H9 (cell line): ENCODE data around the gene SKAP1. TPM values are rescaled to one million over a fixed set of nuclear protein-coding genes. Genes with fewer than 3 reads are reported as not detected.

Experiments used
- DNase-seq: peaks from one replicate; pipeline ENCODE4 v3.0.0-alpha.2; 2017
- H2AFZ ChIP-seq: one replicate; pipeline ENCODE4 v1.6.1; 2013; ENCODE audit warnings: mild to moderate bottlenecking, low read length, control low read depth, moderate library complexity
- H2AK5ac ChIP-seq: 2 replicates; pipeline ENCODE4 v1.6.1; 2013; ENCODE audit warnings: low read length, control low read depth, mixed read lengths; ENCODE audit not compliant: insufficient read length
- H2BK120ac ChIP-seq: one replicate; pipeline ENCODE4 v1.6.1; 2013; ENCODE audit warnings: low read depth, mild to moderate bottlenecking, low read length, control low read depth, inconsistent platforms; ENCODE audit not compliant: poor library complexity, severe bottlenecking
- H2BK12ac ChIP-seq: 2 replicates; pipeline ENCODE4 v1.6.1; 2013; ENCODE audit warnings: low read length, control low read depth, mixed read lengths, low read depth; ENCODE audit not compliant: insufficient read length
- H2BK15ac ChIP-seq: 2 replicates; pipeline ENCODE4 v1.6.1; 2013; ENCODE audit warnings: low read depth, low read length, control low read depth
- H2BK20ac ChIP-seq: one replicate; pipeline ENCODE4 v1.6.1; 2013; ENCODE audit warnings: low read depth, mild to moderate bottlenecking, low read length, control low read depth, inconsistent platforms; ENCODE audit not compliant: poor library complexity, severe bottlenecking
- H2BK5ac ChIP-seq: 2 replicates; pipeline ENCODE4 v1.6.1; 2013; ENCODE audit warnings: low read length, control low read depth, mixed read lengths; ENCODE audit not compliant: insufficient read length
- H3K14ac ChIP-seq: 2 replicates; pipeline ENCODE4 v1.6.1; 2013; ENCODE audit warnings: low read length, control low read depth; ENCODE audit not compliant: insufficient read depth
- H3K18ac ChIP-seq: 2 replicates; pipeline ENCODE4 v1.6.1; 2013; ENCODE audit warnings: low read depth, mild to moderate bottlenecking, mixed read lengths, low read length, control low read depth; ENCODE audit not compliant: insufficient read length
- H3K23ac ChIP-seq: 2 replicates; pipeline ENCODE4 v1.6.1; 2013; ENCODE audit warnings: low read length, control low read depth, mixed read lengths, low read depth; ENCODE audit not compliant: insufficient read length
- H3K23me2 ChIP-seq: 2 replicates; pipeline ENCODE4 v1.6.1; 2013; ENCODE audit warnings: low read depth, mild to moderate bottlenecking, mixed read lengths, low read length, control low read depth; ENCODE audit not compliant: insufficient read length, poor library complexity, severe bottlenecking
- H3K27ac ChIP-seq: 2 replicates; pipeline ENCODE4 v1.5.1; 2013; ENCODE audit warnings: low read length, control low read depth, mixed read lengths, low read depth; ENCODE audit not compliant: insufficient read length
- H3K27me3 ChIP-seq: 2 replicates; pipeline ENCODE4 v1.6.1; 2013; ENCODE audit warnings: low read length, control low read depth, inconsistent platforms; ENCODE audit not compliant: insufficient read depth
- H3K4ac ChIP-seq: 2 replicates; pipeline ENCODE4 v1.6.1; 2013; ENCODE audit warnings: low read depth, mild to moderate bottlenecking, control low read depth, inconsistent platforms, low read length, moderate library complexity
- H3K4me1 ChIP-seq: 2 replicates; pipeline ENCODE4 v1.6.1; 2013; ENCODE audit warnings: low read length, control low read depth, inconsistent platforms; ENCODE audit not compliant: insufficient read depth
- H3K4me2 ChIP-seq: 2 replicates; pipeline ENCODE4 v1.6.1; 2013; ENCODE audit warnings: low read length, control low read depth, mixed read lengths; ENCODE audit not compliant: insufficient read length, insufficient read depth
- H3K56ac ChIP-seq: 2 replicates; pipeline ENCODE4 v1.6.1; 2013; ENCODE audit warnings: low read depth, mild to moderate bottlenecking, mixed read lengths, low read length, control low read depth; ENCODE audit not compliant: insufficient read length
- H3K79me1 ChIP-seq: 2 replicates; pipeline ENCODE4 v1.6.1; 2013; ENCODE audit warnings: low read depth, mild to moderate bottlenecking, moderate library complexity, low read length, control low read depth, inconsistent platforms; ENCODE audit not compliant: insufficient read depth, poor library complexity, severe bottlenecking
- H3K79me2 ChIP-seq: 2 replicates; pipeline ENCODE4 v1.6.1; 2013; ENCODE audit warnings: low read length, control low read depth, inconsistent platforms; ENCODE audit not compliant: insufficient read depth
- H3K9ac ChIP-seq: 2 replicates; pipeline ENCODE4 v1.6.1; 2013; ENCODE audit warnings: low read length, control low read depth, mixed read lengths; ENCODE audit not compliant: insufficient read length; ENCODE audit errors: extremely low read depth
- H3K9me3 ChIP-seq: one replicate; pipeline ENCODE4 v1.6.1; 2013; ENCODE audit warnings: low read depth, low read length, inconsistent platforms; ENCODE audit not compliant: control insufficient read depth
- H3T11ph ChIP-seq: one replicate; pipeline ENCODE4 v1.6.1; 2013; ENCODE audit warnings: mild to moderate bottlenecking, low read length, control low read depth, inconsistent platforms
- H4K20me1 ChIP-seq: one replicate; pipeline ENCODE4 v1.6.1; 2013; ENCODE audit not compliant: control insufficient read depth, insufficient read length, insufficient read depth
- H4K5ac ChIP-seq: 2 replicates; pipeline ENCODE4 v1.6.1; 2013; ENCODE audit warnings: low read depth, mild to moderate bottlenecking, mixed read lengths, low read length, control low read depth; ENCODE audit not compliant: insufficient read length
- H4K8ac ChIP-seq: replicated peaks from 2 replicates; pipeline ENCODE4 v1.6.1; 2013; ENCODE audit warnings: low read length, control low read depth, mixed read lengths, low read depth; ENCODE audit not compliant: insufficient read length
- H4K91ac ChIP-seq: 2 replicates; pipeline ENCODE4 v1.6.1; 2013; ENCODE audit warnings: low read depth, mild to moderate bottlenecking, moderate library complexity, mixed read lengths, low read length, control low read depth; ENCODE audit not compliant: insufficient read length
- H3K27ac Mint-ChIP-seq, 3 experiments: 2 replicates in 2 of 3; 3 replicates in 1 of 3; pipeline ENCODE4 v1.8.0; 2020 to 2021; ENCODE audit warnings: mixed read lengths in 3 of 3, mild to moderate bottlenecking in 1 of 3, moderate library complexity in 1 of 3
- H3K27me3 Mint-ChIP-seq: 2 replicates; pipeline ENCODE4 v1.8.0; 2021; ENCODE audit warnings: low read depth, mild to moderate bottlenecking, moderate library complexity, mixed read lengths
- H3K36me3 Mint-ChIP-seq, 3 experiments: 2 replicates in 2 of 3; 3 replicates in 1 of 3; pipeline ENCODE4 v1.8.0; 2020 to 2021; ENCODE audit warnings: low read depth in 3 of 3, mixed read lengths in 3 of 3; ENCODE audit not compliant: insufficient read depth in 1 of 3
- H3K4me1 Mint-ChIP-seq, 2 experiments: 2 replicates each; pipeline ENCODE4 v1.8.0; 2020; ENCODE audit warnings: mixed read lengths in 2 of 2
- H3K4me3 Mint-ChIP-seq, 2 experiments: 2 replicates in 1 of 2; 3 replicates in 1 of 2; pipeline ENCODE4 v1.8.0; 2020 to 2021; ENCODE audit warnings: mild to moderate bottlenecking in 2 of 2, mixed read lengths in 2 of 2, moderate library complexity in 1 of 2
- H3K9me3 Mint-ChIP-seq, 2 experiments: 2 replicates in 1 of 2; 3 replicates in 1 of 2; pipeline ENCODE4 v1.8.0; 2020; ENCODE audit warnings: mild to moderate bottlenecking in 2 of 2, mixed read lengths in 2 of 2, moderate library complexity in 1 of 2
- CTCF ChIP-seq: fragments of 200-600 bp; sonication (generic); conservative IDR thresholded peaks from 3 replicates; pipeline ENCODE4 v1.8.0; 2021; ENCODE audit warnings: antibody characterized with exemption, mild to moderate bottlenecking
- WGBS: extraction: QIAGEN DNeasy Blood & Tissue Kit; methylation state at CpG from one replicate; pipeline ENCODE4 v1.1.7; 2013; ENCODE audit warnings: missing lambda C conversion rate, low lambda C conversion rate, mixed read lengths; ENCODE audit not compliant: insufficient read length; ENCODE audit errors: extremely low coverage; 5-methylcytosine and 5-hydroxymethylcytosine counted together
- total RNA-seq: library from RNA; stranded (reverse); gene quantifications from 2 replicates; pipeline ENCODE4 v1.2.1, GENCODE V29; 2021

Gene SKAP1
- total RNA-seq, 1 experiment from 2014 or later: not detected

DNA sequence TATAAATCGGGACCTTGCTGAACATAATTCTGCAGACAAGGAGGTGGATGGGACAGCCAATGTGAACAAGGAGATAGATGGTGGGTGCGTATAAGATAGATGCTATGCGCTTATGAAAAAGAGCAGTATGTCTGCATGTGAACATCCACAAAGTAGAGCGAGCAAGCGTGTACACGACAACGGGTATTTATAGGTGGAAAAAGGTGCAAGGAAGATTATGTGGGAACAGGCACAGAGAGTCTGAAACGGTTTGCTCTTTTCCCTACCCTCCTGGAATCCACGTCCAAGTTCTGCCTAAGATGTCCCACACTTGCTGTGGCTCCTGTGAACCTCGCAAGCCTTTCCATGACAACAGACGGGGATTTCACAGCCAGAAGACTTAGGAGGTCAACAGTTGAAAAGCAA lies 279.4 kb downstream of the SKAP1 start:
- no CpG with 5 or more reads among the region's 11 CpGs for WGBS
- H3K4me1 Mint-ChIP-seq: peaks cover 29 to 32% of the 10 kb centered on the region in 2 experiments

More for the DNA sequence above, 279.4 kb downstream of the SKAP1 start:
- Mint-ChIP-seq H3K27me3 (peaks cover 26% of the 10 kb centered on the region), H3K27ac (no peak overlapping the region), H3K9me3 (no peaks in the 10 kb centered on the region), H3K4me3 (no peak overlapping the region), H3K36me3 (no peaks in the 10 kb centered on the region)
- H2BK20ac ChIP-seq: no peak overlapping the region
- no peak for TF ChIP-seq CTCF
- H3K23ac ChIP-seq: no peak overlapping the region
- no peak overlapping the region for H2BK5ac ChIP-seq
- H3K4me1 ChIP-seq: no peaks in the 10 kb centered on the region
- H2AFZ ChIP-seq: no peak overlapping the region
- no peak overlapping the region for H3K4me2 ChIP-seq
- no peaks in the 10 kb centered on the region for H3K23me2 ChIP-seq
- H3T11ph ChIP-seq: no peak overlapping the region
- no peaks in the 10 kb centered on the region for H3K79me2 ChIP-seq
- no peak overlapping the region for H4K5ac ChIP-seq
- H3K9me3 ChIP-seq: no peaks in the 10 kb centered on the region
- H3K18ac ChIP-seq: no peak overlapping the region
- no peaks in the 10 kb centered on the region for H4K20me1 ChIP-seq
- H2BK15ac ChIP-seq: no peak overlapping the region
- H3K9ac ChIP-seq: no peak overlapping the region
- no peak overlapping the region for H3K56ac ChIP-seq
- H2BK120ac ChIP-seq: no peak overlapping the region
- no peak overlapping the region for H3K14ac ChIP-seq
- H3K27me3 ChIP-seq: no peaks in the 10 kb centered on the region
- H3K27ac ChIP-seq: no peak overlapping the region
- H4K91ac ChIP-seq: no peak overlapping the region
- no peak overlapping the region for H2BK12ac ChIP-seq
- H3K79me1 ChIP-seq: no peaks in the 10 kb centered on the region
- no peak overlapping the region for H4K8ac ChIP-seq
- H2AK5ac ChIP-seq: no peak overlapping the region
- no peak overlapping the region for H3K4ac ChIP-seq
- DNase-seq: no peak
